Activated CD4-positive, alpha-beta T cell treated with anti-CD3 and anti-CD28 coated beads, Interleukin-2, Interleukin-4, amounts not matched to agents 100 ng/mL and 50 ng/mL, durations not matched to agents 16 hours and 8 hours (primary cell): ENCODE measurements around the gene EGFLAM.
"Not testable (repeated sequence)": the region's sequence is repeated elsewhere in the genome, so short reads cannot be mapped to it uniquely, and the experiment has no call there.

Experiments used
- DNase-seq: peaks from one replicate; pipeline ENCODE4 v3.0.0-alpha.2; 2020; ENCODE audit warnings: low spot score

Gene EGFLAM

GRCh38 chr5:38329132-38329715 is 70.9 kb downstream of the EGFLAM start:
- no peak for DNase-seq

- DNase-seq = no peak
Observed at GRCh38 chr5:38330207-38330606, 71.8 kb downstream of the EGFLAM start.

GRCh38 chr5:38331831-38332230 is 73.5 kb downstream of the EGFLAM start:
- DNase-seq = no peak

GRCh38 chr5:38333181-38333580 is 74.8 kb downstream of the EGFLAM start:
- DNase-seq = not testable (repeated sequence)

- DNase-seq = no peak
Observed at GRCh38 chr5:38338455-38338854, 80.1 kb downstream of the EGFLAM start.

GRCh38 chr5:38339446-38339845 is 81.1 kb downstream of the EGFLAM start:
- DNase-seq = no peak

- no peak for DNase-seq
Observed at GRCh38 chr5:38341056-38341455, 82.7 kb downstream of the EGFLAM start.

GRCh38 chr5:38341641-38342040 is 83.3 kb downstream of the EGFLAM start:
- no peak for DNase-seq

- no peak for DNase-seq
Observed at GRCh38 chr5:38342261-38342660, 83.9 kb downstream of the EGFLAM start.

- DNase-seq = no peak
Observed at GRCh38 chr5:38344891-38345290, 86.5 kb downstream of the EGFLAM start.

- no peak for DNase-seq
Observed at GRCh38 chr5:38346593-38346992, 88.2 kb downstream of the EGFLAM start.

GRCh38 chr5:38347040-38347763 is 88.8 kb downstream of the EGFLAM start:
- DNase-seq = no peak

- DNase-seq = no peak
Observed at GRCh38 chr5:38347896-38348295, 89.5 kb downstream of the EGFLAM start.

GRCh38 chr5:38360323-38361061 is 102.1 kb downstream of the EGFLAM start:
- no peak for DNase-seq

GRCh38 chr5:38362713-38363112 is 104.4 kb downstream of the EGFLAM start:
- no peak for DNase-seq

- DNase-seq = no peak
Observed at GRCh38 chr5:38364825-38365224, 106.5 kb downstream of the EGFLAM start.

- no peak for DNase-seq
Observed at GRCh38 chr5:38367410-38367809, 109.1 kb downstream of the EGFLAM start.

- no peak for DNase-seq
Observed at GRCh38 chr5:38367966-38368365, 109.6 kb downstream of the EGFLAM start.

GRCh38 chr5:38369692-38370091 is 111.3 kb downstream of the EGFLAM start:
- DNase-seq = no peak

- no peak for DNase-seq
Observed at GRCh38 chr5:38370358-38371100, 112.2 kb downstream of the EGFLAM start.

- no peak for DNase-seq
Observed at GRCh38 chr5:38371596-38371995, 113.2 kb downstream of the EGFLAM start.

GRCh38 chr5:38373743-38374142 is 115.4 kb downstream of the EGFLAM start:
- DNase-seq = no peak

- no peak for DNase-seq
Observed at GRCh38 chr5:38375423-38375822, 117.1 kb downstream of the EGFLAM start.
